GM21717 (cell line): Measurements from ENCODE around the gene TMUB1.

Experiments used
- ATAC-seq: cut with Tn5 transposase; IDR thresholded peaks from one replicate; pipeline ENCODE4 v1.9.1; 2021; ENCODE audit warnings: mild to moderate bottlenecking, moderate library complexity; ENCODE audit not compliant: unreplicated experiment

TMUB1 gene

DNA sequence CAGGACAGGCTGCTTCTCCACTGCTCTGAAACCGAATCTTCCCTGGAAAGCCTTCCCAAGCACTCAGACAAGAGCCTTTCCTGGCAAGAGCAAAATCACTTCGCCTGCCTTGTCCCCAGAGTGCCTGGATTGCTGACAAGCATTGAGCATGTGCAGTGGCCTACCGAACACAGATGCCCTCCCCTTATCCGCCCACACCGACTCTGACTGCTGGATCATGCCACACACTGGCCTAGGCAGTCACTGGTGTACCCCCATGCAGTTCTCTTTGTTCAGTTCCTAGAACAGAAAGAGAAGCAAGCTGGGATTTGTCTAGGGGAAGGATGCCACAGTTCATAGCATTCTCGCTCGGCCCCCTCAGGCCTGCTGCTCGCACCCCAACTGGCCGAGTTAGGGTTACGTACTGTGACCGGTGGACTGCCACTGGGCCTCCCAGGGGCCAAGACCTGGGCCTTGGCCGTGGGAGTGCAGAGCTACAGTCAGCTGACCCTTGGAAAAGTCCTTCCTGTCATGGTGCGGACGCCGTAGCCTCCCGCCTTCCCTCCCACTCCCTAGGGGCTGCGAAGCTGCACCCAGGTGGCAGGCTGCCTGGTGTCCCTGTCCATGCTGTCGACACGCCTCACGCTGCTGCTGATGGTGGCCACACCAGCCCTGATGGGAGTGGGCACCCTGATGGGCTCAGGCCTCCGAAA is 48.1 kb downstream of the TMUB1 start:
- no peak for ATAC-seq

DNA sequence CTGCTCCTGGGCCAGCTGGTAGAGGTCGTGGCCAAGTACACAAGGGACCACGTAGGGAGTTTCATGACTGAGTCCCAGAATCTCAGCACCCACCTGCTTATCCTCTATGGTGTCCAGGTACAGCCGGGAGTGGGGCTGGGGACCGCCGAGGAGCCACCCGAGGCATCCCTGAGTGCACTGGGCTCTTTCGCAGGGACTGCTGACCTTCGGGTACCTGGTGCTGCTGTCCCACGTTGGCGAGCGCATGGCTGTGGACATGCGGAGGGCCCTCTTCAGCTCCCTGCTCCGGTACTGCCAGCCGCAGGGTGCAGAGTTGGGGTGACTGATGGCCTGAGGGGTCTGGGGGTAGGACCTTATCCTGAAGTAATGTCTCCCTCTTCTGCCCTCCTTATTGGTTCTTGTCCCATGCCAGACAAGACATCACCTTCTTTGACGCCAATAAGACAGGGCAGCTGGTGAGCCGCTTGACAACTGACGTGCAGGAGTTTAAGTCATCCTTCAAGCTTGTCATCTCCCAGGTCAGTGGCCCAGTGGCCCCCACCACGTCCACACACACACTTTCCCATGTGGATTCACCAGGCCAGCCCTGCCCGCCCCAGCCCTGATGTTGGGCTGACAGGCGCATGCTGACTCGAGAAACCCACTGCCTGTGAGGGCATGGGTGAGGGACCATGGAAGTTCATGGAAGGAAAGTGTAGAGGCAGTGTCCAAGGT is 48.8 kb downstream of the TMUB1 start:
- ATAC-seq, result no peak

DNA sequence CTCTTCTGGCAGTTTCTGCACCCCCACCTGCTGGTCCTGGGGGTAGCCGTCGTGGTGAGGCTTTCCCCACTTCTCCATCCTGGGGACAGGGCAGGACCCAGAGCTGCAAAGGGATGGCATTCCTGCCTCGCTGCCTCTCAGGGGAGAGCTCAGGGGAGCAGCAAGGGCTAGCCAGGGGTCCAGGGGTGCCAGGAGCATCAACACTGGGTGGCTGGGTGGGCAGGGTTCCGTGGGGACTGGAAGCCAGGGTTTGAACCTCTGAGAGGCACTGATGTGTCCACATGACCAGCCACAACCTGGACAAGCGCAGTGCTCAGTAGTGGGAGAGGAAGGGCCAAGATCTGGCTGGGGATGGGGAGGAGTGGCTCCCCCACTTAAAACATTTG is 49.4 kb downstream of the TMUB1 start:
- no peak for ATAC-seq

DNA sequence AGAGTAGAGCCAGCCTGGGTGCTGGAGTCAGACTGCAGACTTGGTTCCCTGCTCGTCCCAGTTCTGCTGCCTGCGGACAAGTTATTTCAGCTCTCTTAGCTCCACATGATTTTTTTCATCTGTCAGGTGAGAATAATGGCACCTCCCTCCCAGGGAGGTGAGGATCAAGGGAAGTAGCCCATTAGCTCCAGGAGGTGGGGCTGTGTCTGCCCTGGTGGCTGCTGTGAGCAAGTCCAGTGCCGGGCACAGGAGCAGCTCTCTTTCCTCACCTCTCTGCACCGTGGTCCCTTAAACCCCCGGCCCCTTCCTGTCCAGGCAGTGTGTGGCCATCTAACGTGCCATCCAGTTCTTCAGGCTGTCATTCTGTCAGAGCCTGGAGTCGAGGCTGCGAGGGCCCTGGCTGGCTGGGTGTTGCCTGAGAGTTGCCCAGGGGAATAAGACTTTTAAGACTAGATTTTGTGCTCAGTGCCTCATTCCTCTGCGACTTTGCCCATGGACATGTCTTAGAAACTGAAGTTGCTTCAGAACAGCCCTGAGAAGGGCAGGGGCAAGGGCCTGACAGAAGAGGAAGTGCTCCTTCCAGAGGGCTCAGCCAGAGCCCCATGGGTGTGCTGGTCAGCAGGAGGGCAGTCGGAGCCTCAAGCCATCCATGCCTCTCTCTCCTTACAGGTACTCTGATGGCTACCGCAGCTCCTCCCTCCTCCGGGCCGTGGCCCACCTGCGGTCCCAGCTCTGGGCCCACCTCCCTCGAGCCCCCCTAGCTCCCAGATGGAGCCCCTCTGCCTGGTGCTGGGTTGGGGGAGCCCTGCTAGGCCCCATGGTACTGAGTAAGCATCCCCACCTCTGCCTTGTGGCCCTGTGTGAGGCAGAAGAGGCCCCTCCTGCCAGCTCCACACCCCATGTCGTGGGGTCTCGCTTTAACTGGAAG is 50.1 kb downstream of the TMUB1 start:
- no peak for ATAC-seq
